ENCODE measurements around the gene SH3BP2.

SH3BP2 gene

DNA sequence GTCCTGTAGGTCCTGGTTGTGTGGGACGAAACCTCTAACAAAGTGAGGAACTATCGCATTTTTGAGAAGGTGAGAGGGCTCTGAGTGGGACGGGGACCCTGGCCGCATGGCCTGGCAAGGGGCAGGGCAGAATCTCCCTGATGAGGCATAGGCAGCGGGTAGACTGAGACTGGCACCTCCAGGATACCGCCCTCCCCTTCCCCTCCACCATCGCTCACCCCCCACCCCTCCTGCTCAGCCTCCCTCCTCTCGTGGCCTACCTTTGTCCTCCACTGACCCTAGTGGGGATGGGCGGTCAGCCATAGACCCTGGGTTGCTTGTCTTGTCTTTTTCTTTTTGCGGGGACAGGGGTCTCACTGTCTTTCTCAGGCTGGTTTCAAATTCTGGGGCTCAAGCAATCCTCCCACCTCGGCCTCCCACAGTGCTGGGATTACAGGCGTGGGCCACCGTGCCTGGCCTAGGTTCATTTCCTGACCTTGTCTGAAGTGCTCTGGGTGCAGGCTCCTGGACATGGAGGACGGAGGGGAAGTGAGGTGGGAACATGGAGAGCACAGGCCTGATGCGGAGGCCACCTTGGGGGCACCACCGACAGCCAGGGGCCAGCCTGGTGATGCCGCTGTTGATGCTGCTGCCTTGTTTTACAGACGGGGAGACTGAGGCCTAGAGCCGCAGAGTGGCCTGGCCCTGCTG, 40.2 kb downstream of the SH3BP2 start:
- TF ChIP-seq, protein P1, sequence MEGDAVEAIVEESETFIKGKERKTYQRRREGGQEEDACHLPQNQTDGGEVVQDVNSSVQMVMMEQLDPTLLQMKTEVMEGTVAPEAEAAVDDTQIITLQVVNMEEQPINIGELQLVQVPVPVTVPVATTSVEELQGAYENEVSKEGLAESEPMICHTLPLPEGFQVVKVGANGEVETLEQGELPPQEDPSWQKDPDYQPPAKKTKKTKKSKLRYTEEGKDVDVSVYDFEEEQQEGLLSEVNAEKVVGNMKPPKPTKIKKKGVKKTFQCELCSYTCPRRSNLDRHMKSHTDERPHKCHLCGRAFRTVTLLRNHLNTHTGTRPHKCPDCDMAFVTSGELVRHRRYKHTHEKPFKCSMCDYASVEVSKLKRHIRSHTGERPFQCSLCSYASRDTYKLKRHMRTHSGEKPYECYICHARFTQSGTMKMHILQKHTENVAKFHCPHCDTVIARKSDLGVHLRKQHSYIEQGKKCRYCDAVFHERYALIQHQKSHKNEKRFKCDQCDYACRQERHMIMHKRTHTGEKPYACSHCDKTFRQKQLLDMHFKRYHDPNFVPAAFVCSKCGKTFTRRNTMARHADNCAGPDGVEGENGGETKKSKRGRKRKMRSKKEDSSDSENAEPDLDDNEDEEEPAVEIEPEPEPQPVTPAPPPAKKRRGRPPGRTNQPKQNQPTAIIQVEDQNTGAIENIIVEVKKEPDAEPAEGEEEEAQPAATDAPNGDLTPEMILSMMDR (IDR thresholded peaks at IDR 0.05; ENCODE audit: insufficient read depth, low read length, poor library complexity, severe bottlenecking): no peak
- Histone ChIP-seq H3K27me3 (replicated peaks; ENCODE audit: control insufficient read depth, insufficient read depth, low read length) (no peaks in the 10 kb centered on the region), H3K4me3 (replicated peaks; ENCODE audit: low read depth, low read length) (no peak overlapping the region), H3K36me3 (ENCODE audit: control insufficient read depth, insufficient read depth, low read length) (peaks cover 39% of the 10 kb centered on the region)
- no peak for DNase-seq (ENCODE audit: extremely low read depth, insufficient read length)

DNA sequence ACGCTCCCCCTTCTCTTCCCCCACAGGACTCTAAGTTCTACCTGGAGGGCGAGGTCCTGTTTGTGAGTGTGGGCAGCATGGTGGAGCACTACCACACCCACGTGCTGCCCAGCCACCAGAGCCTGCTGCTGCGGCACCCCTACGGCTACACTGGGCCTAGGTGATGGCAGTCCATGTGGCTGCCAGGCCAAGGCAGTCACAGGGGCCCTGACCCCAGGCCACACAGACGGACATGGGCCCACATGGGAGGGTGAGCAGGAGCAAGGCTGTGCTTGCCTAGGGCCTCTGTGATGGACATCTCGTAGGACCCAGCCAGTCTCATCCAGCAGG, 40.8 kb downstream of the SH3BP2 start:
- DNase-seq (ENCODE audit: extremely low read depth, insufficient read length): no peak
- TF ChIP-seq, protein P1 (IDR thresholded peaks at IDR 0.05; ENCODE audit: insufficient read depth, low read length, poor library complexity, severe bottlenecking): no peak
- Histone ChIP-seq H3K36me3 (ENCODE audit: control insufficient read depth, insufficient read depth, low read length) (peaks cover 35% of the 10 kb centered on the region), H3K27me3 (replicated peaks; ENCODE audit: control insufficient read depth, insufficient read depth, low read length) (no peaks in the 10 kb centered on the region), H3K4me3 (replicated peaks; ENCODE audit: low read depth, low read length) (no peak overlapping the region)

DNA sequence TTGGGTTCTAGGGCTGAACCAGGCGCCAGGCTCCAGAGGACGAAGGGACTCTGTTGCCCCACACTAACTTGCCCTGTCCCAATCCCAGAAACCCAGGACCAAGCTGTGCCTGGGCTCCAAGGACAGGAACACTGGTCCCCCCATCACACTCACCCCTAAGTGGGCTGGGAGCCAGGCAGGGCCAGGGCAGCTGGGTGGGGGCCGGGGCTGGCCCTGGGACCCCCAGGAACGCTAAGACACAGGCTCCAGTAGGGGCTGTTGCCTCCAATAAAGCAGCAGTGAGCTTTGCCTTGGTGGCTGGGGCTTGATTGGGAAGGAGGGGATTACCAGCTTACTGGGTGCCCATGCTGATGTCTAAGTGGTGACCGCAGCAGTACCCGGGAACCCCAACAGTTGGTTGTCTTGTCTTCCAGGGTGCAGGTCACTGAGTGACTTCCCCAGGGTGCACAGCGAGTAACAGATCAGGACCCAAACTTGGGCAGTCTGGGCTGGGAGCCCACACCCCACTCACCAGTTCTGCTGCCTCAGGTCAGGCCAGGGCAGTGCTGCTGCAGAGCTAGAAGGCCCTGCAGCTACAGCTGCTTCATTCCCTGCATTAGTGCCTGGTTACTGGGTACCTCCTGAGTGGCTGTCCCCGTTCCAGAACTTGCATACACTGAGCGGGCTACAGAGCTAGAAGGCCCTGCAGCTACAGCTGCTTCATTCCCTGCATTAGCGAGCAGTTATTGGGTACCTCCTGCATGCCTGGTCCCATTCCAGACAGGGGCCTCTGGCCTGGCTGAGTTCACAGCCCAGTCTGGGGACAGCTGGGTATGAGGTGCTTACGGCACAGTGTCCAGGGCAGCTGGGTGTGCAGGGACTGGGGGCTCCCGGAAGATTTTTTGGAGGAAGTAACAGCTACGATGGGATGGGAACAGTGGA, 41.4 kb downstream of the SH3BP2 start:
- Histone ChIP-seq H3K4me3 (replicated peaks; ENCODE audit: low read depth, low read length) (no peak overlapping the region), H3K27me3 (replicated peaks; ENCODE audit: control insufficient read depth, insufficient read depth, low read length) (no peaks in the 10 kb centered on the region), H3K36me3 (ENCODE audit: control insufficient read depth, insufficient read depth, low read length) (peaks cover 34% of the 10 kb centered on the region)
- TF ChIP-seq, protein P1 (IDR thresholded peaks at IDR 0.05; ENCODE audit: insufficient read depth, low read length, poor library complexity, severe bottlenecking): no peak
- peak; percentile 17 for DNase-seq (ENCODE audit: extremely low read depth, insufficient read length)

DNA sequence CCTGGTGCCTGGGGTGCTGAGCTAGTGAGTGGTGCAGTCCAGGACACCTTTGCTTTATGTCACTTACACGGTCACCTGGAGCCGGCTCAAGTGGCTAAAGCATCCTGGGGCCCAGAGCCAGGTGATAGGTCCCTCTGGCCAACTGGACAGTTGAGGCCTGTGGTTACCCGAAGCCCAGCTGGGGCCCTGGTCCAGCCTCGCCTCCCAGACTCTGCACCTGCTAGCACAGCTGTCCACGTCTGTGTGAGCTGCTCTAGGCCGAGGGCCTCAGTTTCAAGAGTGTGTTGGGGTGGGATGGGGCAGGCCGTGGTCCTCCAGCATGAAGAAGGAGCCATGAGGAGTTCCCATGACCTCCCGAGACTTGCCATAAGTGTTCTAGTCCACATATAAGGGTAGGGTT, 43.1 kb downstream of the SH3BP2 start:
- no peak for DNase-seq (ENCODE audit: extremely low read depth, insufficient read length)
- Histone ChIP-seq H3K4me3 (replicated peaks; ENCODE audit: low read depth, low read length) (no peak overlapping the region), H3K27me3 (replicated peaks; ENCODE audit: control insufficient read depth, insufficient read depth, low read length) (no peaks in the 10 kb centered on the region), H3K36me3 (ENCODE audit: control insufficient read depth, insufficient read depth, low read length) (peaks cover 28% of the 10 kb centered on the region)
- TF ChIP-seq, protein P1 (IDR thresholded peaks at IDR 0.05; ENCODE audit: insufficient read depth, low read length, poor library complexity, severe bottlenecking): no peak

DNA sequence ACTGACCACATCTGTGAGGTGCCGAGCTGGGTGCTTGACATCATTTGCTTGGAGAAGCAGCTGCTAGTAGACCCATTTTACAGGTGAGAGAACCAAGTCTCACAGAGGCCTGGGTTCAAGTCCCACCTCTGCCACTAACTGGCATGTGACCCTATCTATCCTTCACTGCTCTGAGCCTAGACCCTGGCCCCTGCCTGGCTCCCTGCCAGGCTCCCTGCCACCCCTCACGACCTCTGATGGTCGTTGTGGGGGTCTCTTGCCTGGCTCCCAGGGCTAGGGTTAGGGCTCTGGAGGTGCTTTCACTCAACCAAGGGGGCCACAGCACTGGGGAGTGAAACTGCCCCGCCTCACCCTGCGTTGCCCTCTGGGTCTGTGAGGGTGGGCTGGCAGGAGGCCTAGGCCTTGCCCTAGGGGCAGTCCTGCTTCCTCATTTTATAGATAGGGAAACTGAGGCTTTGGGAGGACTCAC, 43.5 kb downstream of the SH3BP2 start:
- DNase-seq (ENCODE audit: extremely low read depth, insufficient read length): no peak
- Histone ChIP-seq H3K4me3 (replicated peaks; ENCODE audit: low read depth, low read length) (no peak overlapping the region), H3K27me3 (replicated peaks; ENCODE audit: control insufficient read depth, insufficient read depth, low read length) (no peaks in the 10 kb centered on the region), H3K36me3 (ENCODE audit: control insufficient read depth, insufficient read depth, low read length) (peaks cover 24% of the 10 kb centered on the region)
- TF ChIP-seq, protein P1 (IDR thresholded peaks at IDR 0.05; ENCODE audit: insufficient read depth, low read length, poor library complexity, severe bottlenecking): no peak
